Endodermal cell (in vitro differentiated cells): ENCODE data around the gene CAMK2A. TPM values are rescaled to one million over a fixed set of nuclear protein-coding genes. Genes with fewer than 3 reads are reported as not detected.

Experiments used
- DNase-seq: peaks from one replicate; pipeline ENCODE4 v3.0.0-alpha.2; 2017
- H3K27ac ChIP-seq: 2 replicates; pipeline ENCODE4 v1.5.1; 2013; ENCODE audit warnings: mild to moderate bottlenecking, low read depth, low read length, moderate library complexity
- H3K27me3 ChIP-seq: 2 replicates; pipeline ENCODE4 v1.6.1; 2013; ENCODE audit warnings: mild to moderate bottlenecking, low read length, moderate library complexity; ENCODE audit not compliant: insufficient read depth, control insufficient read depth, poor library complexity, severe bottlenecking
- H3K36me3 ChIP-seq: 2 replicates; pipeline ENCODE4 v1.7.0; 2013; ENCODE audit warnings: mild to moderate bottlenecking, low read length, moderate library complexity; ENCODE audit not compliant: control insufficient read depth, insufficient read depth
- H3K4me1 ChIP-seq: one replicate; pipeline ENCODE4 v1.7.0; 2013; ENCODE audit warnings: low read length; ENCODE audit not compliant: control insufficient read depth, insufficient read depth
- H3K4me3 ChIP-seq: 2 replicates; pipeline ENCODE4 v1.5.1; 2013; ENCODE audit warnings: mild to moderate bottlenecking, low read length, moderate library complexity
- H3K9ac ChIP-seq: 2 replicates; pipeline ENCODE4 v1.6.1; 2013; ENCODE audit warnings: mild to moderate bottlenecking, low read length, moderate library complexity; ENCODE audit not compliant: poor library complexity, severe bottlenecking; ENCODE audit errors: extremely low read depth
- H3K9me3 ChIP-seq: 2 replicates; pipeline ENCODE4 v1.6.1; 2013; ENCODE audit warnings: mild to moderate bottlenecking, low read length, moderate library complexity; ENCODE audit not compliant: control insufficient read depth
- H3K27ac Mint-ChIP-seq: 2 replicates; pipeline ENCODE4 v1.8.0; 2020; ENCODE audit warnings: mixed read lengths
- H3K27me3 Mint-ChIP-seq: 2 replicates; pipeline ENCODE4 v1.8.0; 2021; ENCODE audit warnings: mild to moderate bottlenecking, mixed read lengths; ENCODE audit not compliant: insufficient read depth
- H3K36me3 Mint-ChIP-seq: 2 replicates; pipeline ENCODE4 v1.8.0; 2020; ENCODE audit warnings: low read depth, mixed read lengths
- H3K4me1 Mint-ChIP-seq: 2 replicates; pipeline ENCODE4 v1.8.0; 2020; ENCODE audit warnings: mixed read lengths
- H3K4me3 Mint-ChIP-seq: 2 replicates; pipeline ENCODE4 v1.8.0; 2020; ENCODE audit warnings: mild to moderate bottlenecking, moderate library complexity, mixed read lengths
- H3K9me3 Mint-ChIP-seq: 2 replicates; pipeline ENCODE4 v1.8.0; 2020; ENCODE audit warnings: mild to moderate bottlenecking, mixed read lengths
- CTCF ChIP-seq: fragments of 200-600 bp; sonication (generic); conservative IDR thresholded peaks from 2 replicates; pipeline ENCODE4 v1.5.0; 2021; ENCODE audit warnings: antibody characterized with exemption, mild to moderate bottlenecking
- WGBS, 2 experiments: methylation state at CpG; one replicate each; pipeline versions ENCODE4 v1.1.5 to v1.1.7; 2013; ENCODE audit warnings: missing lambda C conversion rate in 2 of 2, mixed read lengths in 1 of 2; ENCODE audit not compliant: insufficient coverage in 1 of 2, insufficient read length in 1 of 2; 5-methylcytosine and 5-hydroxymethylcytosine counted together
- total RNA-seq, 2 donors: library from RNA; stranded (reverse); fragmentation: NEBNext Ultra II Directional in 1 of 2; extraction: Animal tissue kit (Norgen Biotek cat#: 25700) in 1 of 2; gene quantifications; 2 replicates in 1 of 2; 3 replicates in 1 of 2; pipeline ENCODE4 v1.2.1, GENCODE V29; 2021

CAMK2A gene
- total RNA-seq, 2 donors from 2014 or later, result 0.31 to 0.49 TPM

- H3K27ac Mint-ChIP-seq, result no peak overlapping the region
- peak overlapping the region; percentile 34 for H3K4me3 Mint-ChIP-seq
- Histone ChIP-seq H3K9me3 (no peaks in the 10 kb centered on the region), H3K4me3 (no peak overlapping the region), H3K9ac (no peak overlapping the region), H3K36me3 (no peaks in the 10 kb centered on the region), H3K27ac (no peak overlapping the region), H3K27me3 (peaks cover 80% of the 10 kb centered on the region), H3K4me1 (no peaks in the 10 kb centered on the region)
- H3K4me1 Mint-ChIP-seq, result peaks cover 10% of the 10 kb centered on the region
- WGBS, 2 experiments, result 75 to 79% methylated on average over 3 of the region's 3 CpGs
- TF ChIP-seq CTCF, result no peak
- no peaks in the 10 kb centered on the region for H3K36me3 Mint-ChIP-seq
- H3K9me3 Mint-ChIP-seq, result no peaks in the 10 kb centered on the region
- DNase-seq, result no peak
- peaks cover 97% of the 10 kb centered on the region for H3K27me3 Mint-ChIP-seq
Observed at GRCh38 chr5:150189326-150189725, 100.2 kb downstream of the CAMK2A start.

GRCh38 chr5:150188146-150188842 is 101.3 kb downstream of the CAMK2A start:
- H3K9me3 Mint-ChIP-seq, result no peaks in the 10 kb centered on the region
- TF ChIP-seq CTCF, result no peak
- no peaks in the 10 kb centered on the region for H3K9me3 ChIP-seq
- no peak for DNase-seq
- H3K27ac Mint-ChIP-seq, result no peak overlapping the region
- no peaks in the 10 kb centered on the region for H3K36me3 Mint-ChIP-seq
- peaks cover 10% of the 10 kb centered on the region for H3K4me1 Mint-ChIP-seq
- no peak overlapping the region for H3K4me3 Mint-ChIP-seq
- H3K4me1 ChIP-seq, result no peaks in the 10 kb centered on the region
- no peak overlapping the region for H3K27ac ChIP-seq
- peaks cover 93% of the 10 kb centered on the region for H3K27me3 Mint-ChIP-seq
- no peak overlapping the region for H3K9ac ChIP-seq
- H3K4me3 ChIP-seq, result no peak overlapping the region
- 88% methylated on average over 3 of the region's 3 CpGs; no CpG with 5 or more reads in 1 of the 2 experiments for WGBS, 2 experiments
- no peaks in the 10 kb centered on the region for H3K36me3 ChIP-seq
- peaks cover 81% of the 10 kb centered on the region for H3K27me3 ChIP-seq

- Histone ChIP-seq H3K27ac (no peak overlapping the region), H3K36me3 (no peaks in the 10 kb centered on the region), H3K27me3 (peaks cover 72% of the 10 kb centered on the region), H3K4me3 (no peak overlapping the region), H3K4me1 (no peaks in the 10 kb centered on the region), H3K9me3 (no peaks in the 10 kb centered on the region), H3K9ac (no peak overlapping the region)
- Mint-ChIP-seq H3K9me3 (no peaks in the 10 kb centered on the region), H3K36me3 (no peaks in the 10 kb centered on the region), H3K27ac (no peak overlapping the region), H3K4me1 (peaks cover 10% of the 10 kb centered on the region), H3K27me3 (peaks cover 90% of the 10 kb centered on the region), H3K4me3 (no peak overlapping the region)
- DNase-seq, result no peak
- TF ChIP-seq CTCF, result no peak
- WGBS, 2 experiments, result 80 to 83% methylated on average over 1 to 4 of the region's 4 CpGs
Observed at GRCh38 chr5:150186897-150187296, 102.7 kb downstream of the CAMK2A start.
